OCI-LY7 (cell line): ENCODE measurements around the gene PHOSPHO2. TPM values are rescaled to one million over a fixed set of nuclear protein-coding genes. Genes with fewer than 3 reads are reported as not detected.

Experiments
- BruUV-seq: library from RNA; stranded (reverse); fragments of 400-500 nt; replicated peaks from 2 replicates; lab custom pipeline; 2021; lab: Mats Ljungman, UMichigan
- CTCF ChIA-PET: fragments of 300-600 bp; sonication (Branson Sonifier 250); formaldehyde crosslinking; loops from one replicate; lab custom pipeline; 2022; ENCODE audit warnings: antibody characterized with exemption; ENCODE audit not compliant: unreplicated experiment; lab: Charles Lee
- POLR2A ChIA-PET: fragments of 300-600 bp; sonication (Branson Sonifier 250); formaldehyde crosslinking; loops from one replicate; lab custom pipeline; 2022; ENCODE audit warnings: antibody characterized with exemption; lab: Charles Lee
- DNase-seq: peaks from one replicate; pipeline ENCODE4 v3.0.0-alpha.2; 2015; ENCODE audit warnings: low spot score
- H2AFZ ChIP-seq: fragments of 200-600 bp; sonication (generic), shearing (Covaris generic); 2 replicates; pipeline ENCODE4 v1.6.1; 2014; ENCODE audit warnings: mild to moderate bottlenecking, antibody characterized with exemption, low read length, moderate library complexity
- H3K27ac ChIP-seq: fragments of 200-600 bp; sonication (generic); 2 replicates; pipeline ENCODE4 v1.5.1; 2014; ENCODE audit warnings: mixed run types, low read depth, mild to moderate bottlenecking, moderate library complexity, low read length, inconsistent platforms; ENCODE audit not compliant: poor library complexity, severe bottlenecking
- H3K36me3 ChIP-seq: fragments of 200-600 bp; sonication (generic); 2 replicates; pipeline ENCODE4 v1.6.1; 2014; ENCODE audit warnings: mild to moderate bottlenecking, antibody characterized with exemption, low read length, moderate library complexity, mixed read lengths; ENCODE audit not compliant: insufficient read depth
- H3K4me1 ChIP-seq: fragments of 200-600 bp; sonication (generic); 2 replicates; pipeline ENCODE4 v1.5.1; 2014; ENCODE audit warnings: mild to moderate bottlenecking, low read length; ENCODE audit not compliant: insufficient read depth, poor library complexity, severe bottlenecking
- H3K4me2 ChIP-seq: fragments of 200-600 bp; sonication (generic); 2 replicates; pipeline ENCODE4 v1.6.1; 2014; ENCODE audit warnings: mild to moderate bottlenecking, low read length
- H3K4me3 ChIP-seq: fragments of 200-600 bp; sonication (generic); 2 replicates; pipeline ENCODE4 v1.5.1; 2014; ENCODE audit warnings: mild to moderate bottlenecking, low read depth, low read length; ENCODE audit not compliant: poor library complexity, severe bottlenecking
- H3K79me2 ChIP-seq: fragments of 200-600 bp; sonication (generic); 2 replicates; pipeline ENCODE4 v1.6.1; 2016; ENCODE audit warnings: low read depth, mild to moderate bottlenecking, low read length, moderate library complexity, mixed read lengths; ENCODE audit not compliant: insufficient read depth
- H3K9me2 ChIP-seq: fragments of 200-600 bp; sonication (generic); 2 replicates; pipeline ENCODE4 v1.6.1; 2016; ENCODE audit warnings: mild to moderate bottlenecking, low read length, mixed read lengths; ENCODE audit not compliant: insufficient read depth
- H3K9me3 ChIP-seq: fragments of 200-600 bp; sonication (generic); 2 replicates; pipeline ENCODE4 v1.6.1; 2014; ENCODE audit warnings: mild to moderate bottlenecking, mixed run types, low read length, mixed read lengths
- H4K20me1 ChIP-seq: fragments of 200-600 bp; sonication (generic); 2 replicates; pipeline ENCODE4 v1.6.1; 2014; ENCODE audit warnings: mild to moderate bottlenecking, antibody characterized with exemption, low read length, moderate library complexity, mixed read lengths; ENCODE audit not compliant: insufficient read depth
- EZH2phosphoT487 ChIP-seq: fragments of 200-600 bp; sonication (generic); IDR thresholded peaks from 2 replicates; pipeline ENCODE4 v1.6.1; 2018; ENCODE audit warnings: low read depth, borderline replicate concordance, mild to moderate bottlenecking, mixed run types, antibody characterized with exemption, low read length, moderate library complexity, mixed read lengths
- intact Hi-C: fragments of 100-400 bp; cut with micrococcal nuclease; formaldehyde crosslinking; loops from one replicate; pipeline ENCODE4 v1.10.0; 2022; ENCODE audit not compliant: unreplicated experiment
- total RNA-seq, 2 experiments: library from RNA; depleted of rRNA in 1 of 2; stranded (reverse); fragments of >200 nt in 1 of 2; shearing (Covaris generic) in 1 of 2; gene quantifications; 2 replicates each; pipeline ENCODE4 v1.2.3, GENCODE V29; 2014 to 2022
- TF ChIP-seq, protein P1 (sequence below): fragments of 200-600 bp; sonication (generic); conservative IDR thresholded peaks from 2 replicates; pipeline ENCODE4 v1.5.1; 2014; ENCODE audit warnings: mild to moderate bottlenecking, antibody characterized with exemption, low read length, moderate library complexity, mixed read lengths

The PHOSPHO2 gene
- total RNA-seq, 2 experiments from 2014 or later: 2.8 to 2.9 TPM

DNA sequence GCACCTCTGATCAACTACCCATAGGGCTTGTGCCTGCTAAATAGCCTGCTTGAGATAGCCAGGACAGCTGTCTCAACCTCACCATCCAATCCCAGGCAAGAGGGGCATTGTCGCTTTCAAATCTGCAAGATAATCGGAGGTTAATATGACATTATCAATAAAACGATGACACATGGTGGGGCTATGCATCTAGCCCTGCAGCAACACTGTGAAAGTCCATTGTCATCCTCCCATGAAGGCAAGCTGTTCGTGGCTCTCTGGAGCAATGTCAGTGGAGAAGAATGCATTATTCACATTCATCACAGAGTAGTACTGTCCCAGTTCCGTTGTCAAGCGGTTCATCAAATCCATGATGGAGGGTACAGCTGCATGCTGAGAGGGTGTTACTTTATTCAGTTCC, 20.4 kb downstream of the PHOSPHO2 start:
- ChIA-PET CTCF (no interaction called here), POLR2A (no interaction called here)
- H3K4me1 ChIP-seq: no peaks in the 10 kb centered on the region
- intact Hi-C loops: no loop called here
- H3K79me2 ChIP-seq: no peaks in the 10 kb centered on the region
- H3K9me2 ChIP-seq: no peaks in the 10 kb centered on the region
- no peak for DNase-seq
- no TSS peak for BruUV-seq
- H3K4me2 ChIP-seq: no peak overlapping the region
- peaks cover 12% of the 10 kb centered on the region for H3K9me3 ChIP-seq
- H3K27ac ChIP-seq: no peak overlapping the region
- H3K36me3 ChIP-seq: no peaks in the 10 kb centered on the region
- no peak overlapping the region for H2AFZ ChIP-seq
- no peak for TF ChIP-seq EZH2phosphoT487
- TF ChIP-seq, protein P1, sequence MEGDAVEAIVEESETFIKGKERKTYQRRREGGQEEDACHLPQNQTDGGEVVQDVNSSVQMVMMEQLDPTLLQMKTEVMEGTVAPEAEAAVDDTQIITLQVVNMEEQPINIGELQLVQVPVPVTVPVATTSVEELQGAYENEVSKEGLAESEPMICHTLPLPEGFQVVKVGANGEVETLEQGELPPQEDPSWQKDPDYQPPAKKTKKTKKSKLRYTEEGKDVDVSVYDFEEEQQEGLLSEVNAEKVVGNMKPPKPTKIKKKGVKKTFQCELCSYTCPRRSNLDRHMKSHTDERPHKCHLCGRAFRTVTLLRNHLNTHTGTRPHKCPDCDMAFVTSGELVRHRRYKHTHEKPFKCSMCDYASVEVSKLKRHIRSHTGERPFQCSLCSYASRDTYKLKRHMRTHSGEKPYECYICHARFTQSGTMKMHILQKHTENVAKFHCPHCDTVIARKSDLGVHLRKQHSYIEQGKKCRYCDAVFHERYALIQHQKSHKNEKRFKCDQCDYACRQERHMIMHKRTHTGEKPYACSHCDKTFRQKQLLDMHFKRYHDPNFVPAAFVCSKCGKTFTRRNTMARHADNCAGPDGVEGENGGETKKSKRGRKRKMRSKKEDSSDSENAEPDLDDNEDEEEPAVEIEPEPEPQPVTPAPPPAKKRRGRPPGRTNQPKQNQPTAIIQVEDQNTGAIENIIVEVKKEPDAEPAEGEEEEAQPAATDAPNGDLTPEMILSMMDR: no peak
- no peaks in the 10 kb centered on the region for H4K20me1 ChIP-seq
- no peak overlapping the region for H3K4me3 ChIP-seq

DNA sequence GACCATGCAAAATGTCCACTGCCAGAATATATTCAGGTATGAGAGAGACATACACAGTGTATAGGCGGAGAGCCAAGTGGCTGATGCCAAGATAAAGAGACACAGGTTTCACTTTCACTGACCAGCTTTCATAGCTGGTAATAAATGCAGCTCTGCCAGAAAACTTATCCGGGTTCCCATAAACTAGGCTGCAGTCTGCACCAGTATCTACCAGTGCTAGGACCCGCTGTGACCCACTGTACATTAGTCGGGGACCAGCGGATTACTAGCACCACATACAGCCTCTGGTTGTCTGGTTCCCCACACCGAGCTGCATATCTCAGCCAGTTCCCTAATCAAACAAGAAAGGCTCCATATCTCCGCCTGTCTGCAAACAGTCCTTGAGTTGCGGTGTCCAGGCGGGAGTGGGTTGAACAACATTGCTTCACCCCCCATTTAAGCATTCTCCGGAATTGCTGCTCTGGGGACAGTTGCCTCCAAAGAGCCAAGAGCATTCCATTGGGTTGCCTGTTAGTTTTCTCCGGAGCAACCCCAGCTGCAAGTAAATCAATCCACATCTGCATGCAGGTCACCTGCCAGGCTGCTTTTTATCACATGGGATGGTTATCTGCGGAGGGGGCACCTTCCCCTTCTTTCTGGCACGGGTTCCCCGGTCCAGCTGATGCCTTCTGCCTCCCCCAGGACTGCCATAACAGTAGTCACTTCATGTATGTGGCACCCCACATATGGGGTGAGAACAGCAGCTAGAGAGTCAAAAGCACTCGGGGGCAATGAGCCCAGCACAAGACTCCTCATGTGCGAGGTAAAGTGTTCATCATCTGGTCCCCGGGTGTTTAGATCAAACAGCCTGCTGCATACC, 21.3 kb downstream of the PHOSPHO2 start:
- intact Hi-C loops: no loop called here
- Histone ChIP-seq H2AFZ (no peak overlapping the region), H3K4me1 (no peaks in the 10 kb centered on the region), H3K4me3 (no peak overlapping the region), H3K4me2 (no peak overlapping the region), H3K36me3 (no peaks in the 10 kb centered on the region), H4K20me1 (no peaks in the 10 kb centered on the region), H3K9me3 (peaks cover 12% of the 10 kb centered on the region), H3K27ac (no peak overlapping the region), H3K9me2 (no peaks in the 10 kb centered on the region), H3K79me2 (no peaks in the 10 kb centered on the region)
- CTCF ChIA-PET: no interaction called here
- POLR2A ChIA-PET: interaction anchor here (0.8 kb wide), 1 partner anchor 20 kb away, joined by 3 read pairs; no protein-coding TSS in a partner anchor
- TF ChIP-seq EZH2phosphoT487: no peak
- TF ChIP-seq, protein P1: no peak
- no TSS peak for BruUV-seq
- no peak for DNase-seq
